CD4-positive, alpha-beta T cell treated with Interleukin-2 at 100 ng/mL for 4 hours (primary cell): ENCODE measurements around the gene GRIK5.
A peak's percentile ranks its signal among the peaks of the same experiment; 100 is the strongest.
"Not testable (repeated sequence)": the region's sequence is repeated elsewhere in the genome, so short reads cannot be mapped to it uniquely, and the experiment has no call there.

Experiments used
- DNase-seq: peaks from one replicate; pipeline ENCODE4 v3.0.0-alpha.2; 2020; ENCODE audit warnings: low spot score

GRIK5 gene

DNA sequence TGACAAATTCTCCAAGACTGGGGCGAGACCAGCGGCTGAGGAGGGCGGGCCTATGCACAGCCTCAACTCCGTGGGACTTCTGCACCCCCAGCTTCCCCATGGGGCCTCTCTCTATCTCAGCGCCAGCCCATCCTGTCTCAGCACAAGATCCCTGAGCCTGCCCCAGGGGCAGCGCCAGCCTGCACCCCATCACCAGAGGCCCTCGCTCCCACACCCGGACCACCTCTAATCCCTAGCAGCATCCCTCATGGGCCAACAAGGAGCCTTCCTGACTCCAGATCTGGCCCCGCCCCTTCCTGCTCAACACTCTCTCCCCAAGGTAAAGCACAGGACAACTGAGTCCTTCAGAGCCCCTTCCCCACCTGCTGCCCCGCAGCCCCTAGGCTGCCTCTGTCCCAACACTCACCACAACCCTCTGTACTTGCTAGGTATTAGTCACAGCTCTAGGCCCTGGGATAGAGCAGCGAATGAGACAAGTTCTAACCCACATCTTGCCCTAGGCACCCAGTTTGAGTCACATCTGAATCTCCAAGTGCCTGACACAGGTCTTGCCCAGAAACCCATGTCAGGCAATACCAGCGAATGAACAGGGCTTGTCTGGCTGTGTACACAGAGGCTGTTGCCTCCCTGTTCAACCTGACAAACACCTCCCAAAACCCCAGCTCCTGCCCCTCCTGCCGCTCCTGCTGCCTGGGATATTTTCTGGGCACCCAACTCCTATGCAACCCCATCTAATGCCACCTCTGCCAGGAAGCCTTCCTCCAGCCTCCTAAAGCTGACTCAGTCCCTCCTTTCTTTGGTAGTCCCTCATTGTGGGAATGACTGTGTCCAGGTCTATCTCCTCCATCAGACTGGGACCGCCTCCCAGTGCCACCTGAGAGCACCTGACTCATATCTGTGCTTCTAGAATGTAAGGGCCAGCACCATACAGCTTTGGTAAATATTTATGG lies 18.6 kb downstream of the GRIK5 start:
- no peak for DNase-seq

DNA sequence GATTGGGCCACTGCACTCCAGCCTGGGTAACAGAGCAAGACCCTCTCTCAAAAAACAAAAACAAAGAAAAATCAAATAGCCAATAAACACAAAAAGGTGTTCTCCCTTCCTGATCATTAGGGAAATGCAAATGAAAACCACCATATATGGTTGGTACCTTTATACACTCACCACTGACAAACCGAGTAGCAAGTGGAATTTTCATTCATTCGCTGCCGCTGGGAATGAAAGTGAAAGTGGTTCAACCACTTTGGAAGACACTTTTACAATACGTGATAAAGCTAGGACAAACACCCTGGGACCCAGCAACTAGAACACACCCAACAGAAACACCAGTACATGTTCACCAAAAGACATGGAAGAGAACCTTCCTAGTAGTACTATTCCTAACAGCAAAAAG lies 21.0 kb downstream of the GRIK5 start:
- DNase-seq = peak; percentile 14

DNA sequence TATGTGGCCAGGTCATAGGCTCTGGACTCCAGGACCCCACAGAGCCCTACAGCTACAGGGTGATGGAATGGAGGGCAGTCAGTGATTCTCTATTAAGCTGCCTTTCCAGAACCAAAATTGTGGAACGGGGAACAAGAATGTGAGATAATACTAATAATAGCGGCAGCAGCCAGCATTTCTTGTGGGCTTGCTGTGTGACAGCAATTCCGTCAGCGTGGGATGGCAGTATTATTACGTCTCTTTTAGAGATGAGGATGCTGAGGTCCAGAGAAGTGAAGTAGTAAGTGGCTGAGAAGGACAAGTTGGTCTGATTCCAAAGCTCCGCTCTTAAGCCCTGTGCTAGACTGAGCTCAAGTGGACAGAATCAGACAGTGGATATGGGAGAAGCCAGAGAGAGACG lies 24.4 kb downstream of the GRIK5 start:
- DNase-seq = no peak

DNA sequence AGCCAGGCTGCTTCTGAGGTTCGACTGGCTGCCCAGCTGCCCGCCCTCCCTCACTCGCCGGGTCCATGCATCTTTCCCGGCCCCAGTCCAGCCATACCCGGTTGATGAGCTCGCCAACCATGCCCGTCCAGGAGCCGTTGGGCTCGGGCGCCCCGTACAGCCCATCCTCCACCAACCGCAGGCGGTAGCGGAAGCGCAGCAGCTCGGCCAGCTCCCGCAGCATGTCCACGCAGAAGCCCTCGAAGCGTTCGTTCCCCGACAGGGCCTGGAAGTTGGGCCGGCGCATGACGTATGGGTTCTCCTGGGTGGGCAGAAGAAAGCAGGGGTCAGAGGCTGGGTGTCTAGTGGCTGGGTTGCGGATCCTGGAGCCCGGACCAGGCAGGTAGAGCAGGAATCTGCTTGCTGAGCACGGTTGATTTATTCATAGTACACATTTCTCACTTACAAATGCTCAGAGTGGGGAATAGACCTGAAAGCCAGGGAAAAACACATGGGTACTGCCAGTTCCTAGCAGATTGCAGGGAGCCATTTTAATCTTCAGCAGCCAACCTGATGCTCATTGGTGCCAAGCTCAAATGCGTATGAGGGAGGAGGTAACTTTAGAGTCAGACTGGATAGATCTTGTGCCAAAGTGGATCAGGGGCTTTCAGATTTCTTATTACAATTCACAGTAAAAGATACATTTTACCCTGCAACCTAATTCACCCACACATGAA lies 27.4 kb downstream of the GRIK5 start:
- no peak for DNase-seq

DNA sequence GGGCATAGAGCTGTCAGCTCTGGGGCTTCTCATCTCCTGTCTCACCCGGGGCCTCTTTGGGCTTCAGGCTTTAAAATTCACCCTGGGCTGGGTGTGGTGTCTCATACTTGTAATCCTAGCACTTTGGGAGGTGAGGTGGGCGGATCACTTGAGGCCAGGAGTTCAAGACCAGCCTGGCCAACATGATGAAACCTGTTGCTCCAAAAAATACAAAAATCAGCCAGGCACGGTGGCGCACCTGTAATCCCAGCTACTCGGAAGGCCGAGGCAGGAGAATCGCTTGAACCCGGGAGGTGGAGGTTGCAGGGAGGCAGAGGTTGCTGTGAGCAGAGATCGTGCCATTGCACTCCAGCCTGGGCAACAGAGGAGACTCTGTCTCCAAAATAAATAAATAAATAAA lies 29.5 kb downstream of the GRIK5 start:
- not testable (repeated sequence) for DNase-seq

DNA sequence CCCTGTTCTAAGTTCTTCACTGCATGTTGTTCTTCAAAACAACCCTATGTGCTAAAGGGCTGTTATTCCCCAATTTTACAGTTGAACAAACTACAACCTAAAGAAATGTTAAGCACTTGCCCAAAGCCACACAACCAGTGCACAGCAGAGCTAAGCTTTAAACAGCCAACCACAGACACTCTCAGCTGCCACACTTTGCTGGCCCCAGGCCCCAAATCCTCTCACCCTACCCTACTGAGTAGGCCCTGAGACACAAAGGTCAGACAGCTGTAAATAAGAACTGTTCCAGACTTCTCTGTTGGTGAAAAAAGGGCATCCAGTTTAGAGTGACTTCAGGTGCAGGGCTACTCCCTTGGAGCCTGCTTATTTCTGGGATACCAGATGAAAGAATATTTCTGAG lies 30.0 kb downstream of the GRIK5 start:
- DNase-seq = no peak

DNA sequence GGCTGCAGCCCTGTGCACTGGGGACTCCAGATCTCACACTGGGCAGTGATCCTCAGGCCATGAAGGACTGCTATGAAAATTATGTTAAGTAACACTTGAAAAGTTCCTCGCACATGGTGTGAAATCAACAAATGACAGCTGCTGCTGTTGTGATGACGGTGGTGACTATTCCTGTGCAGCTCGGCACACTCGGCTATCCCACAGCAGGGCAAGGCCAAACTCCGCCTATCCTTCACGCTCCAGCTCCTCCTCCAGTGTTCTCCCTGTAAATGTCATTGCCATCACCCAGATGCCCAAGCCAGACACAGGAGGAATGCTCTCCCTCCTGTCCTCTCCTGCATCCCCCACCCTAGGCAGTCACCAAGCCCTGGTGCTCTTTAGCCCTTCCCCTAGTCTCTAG lies 31.3 kb downstream of the GRIK5 start:
- no peak for DNase-seq

DNA sequence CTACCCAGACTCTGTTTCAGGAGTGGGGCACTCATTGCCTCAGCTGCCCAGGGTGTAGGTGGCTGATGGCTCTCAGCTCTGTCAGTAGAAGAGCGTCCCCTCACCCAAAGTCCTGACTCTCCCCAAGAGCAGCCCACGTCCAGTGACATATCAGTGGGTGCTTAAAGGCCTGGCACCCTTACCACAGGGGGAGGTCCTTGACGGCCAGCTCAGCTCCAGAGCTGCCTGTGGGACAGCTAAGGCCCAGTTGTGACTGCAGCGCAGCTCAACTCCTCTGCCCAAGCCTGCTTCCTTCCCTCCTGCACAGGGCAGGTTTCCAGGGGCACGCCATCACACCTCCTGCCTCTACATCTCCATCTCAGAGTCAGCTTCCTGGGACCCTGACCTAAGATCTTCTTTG lies 32.4 kb downstream of the GRIK5 start:
- no peak for DNase-seq

DNA sequence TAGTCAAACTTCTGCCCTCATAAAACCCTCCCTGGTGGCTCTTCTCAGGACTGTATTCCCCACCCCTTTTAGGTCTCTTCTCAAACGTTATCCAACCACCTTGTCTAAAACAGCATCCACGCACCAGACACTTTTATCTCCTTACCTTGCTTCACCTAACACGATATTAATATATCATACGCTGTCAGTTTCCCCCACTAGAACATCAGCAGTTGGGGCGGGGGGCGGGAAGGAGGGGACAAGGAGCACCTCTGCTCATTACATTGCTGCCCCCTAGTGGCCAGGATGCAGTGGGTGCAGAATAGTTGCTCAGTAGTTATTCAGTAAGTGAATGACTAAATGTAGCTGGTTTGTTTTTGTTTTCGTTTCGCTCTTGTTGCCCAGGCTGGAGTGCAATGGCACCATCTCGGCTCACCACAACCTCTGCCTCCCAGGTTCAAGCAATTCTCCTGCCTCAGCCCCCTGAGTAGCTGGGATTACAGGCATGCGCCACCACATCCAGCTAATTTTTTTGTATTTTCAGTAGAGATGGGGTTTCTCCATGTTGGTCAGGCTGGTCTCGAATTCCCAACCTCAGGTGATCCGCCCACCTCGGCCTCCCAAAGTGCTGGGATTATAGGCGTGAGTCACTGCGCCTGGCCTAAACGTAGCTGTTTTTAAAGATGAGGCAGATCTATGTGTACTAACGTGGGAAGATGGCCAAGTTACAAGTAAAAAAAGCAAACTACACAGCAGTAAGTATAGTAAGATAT lies 35.2 kb downstream of the GRIK5 start:
- peak; percentile 74 for DNase-seq

DNA sequence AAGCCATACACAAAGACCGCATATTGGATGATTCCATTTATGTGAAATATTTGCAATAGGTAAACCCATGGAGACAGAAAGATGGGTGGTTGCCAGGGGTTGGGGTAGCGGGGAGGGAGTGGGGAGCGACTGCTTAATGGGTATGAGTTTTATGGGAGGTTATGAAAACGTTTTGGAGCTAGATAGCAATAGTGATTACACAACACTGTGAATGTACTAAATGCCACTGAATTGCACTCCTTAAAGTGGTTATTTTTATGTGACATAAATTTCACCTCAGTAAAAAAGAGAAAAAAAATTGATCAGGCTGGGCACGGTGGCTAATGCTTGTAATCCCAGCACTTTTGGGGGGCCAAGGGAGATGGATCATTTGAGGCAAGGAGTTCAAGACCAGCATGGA lies 36.6 kb downstream of the GRIK5 start:
- no peak for DNase-seq

DNA sequence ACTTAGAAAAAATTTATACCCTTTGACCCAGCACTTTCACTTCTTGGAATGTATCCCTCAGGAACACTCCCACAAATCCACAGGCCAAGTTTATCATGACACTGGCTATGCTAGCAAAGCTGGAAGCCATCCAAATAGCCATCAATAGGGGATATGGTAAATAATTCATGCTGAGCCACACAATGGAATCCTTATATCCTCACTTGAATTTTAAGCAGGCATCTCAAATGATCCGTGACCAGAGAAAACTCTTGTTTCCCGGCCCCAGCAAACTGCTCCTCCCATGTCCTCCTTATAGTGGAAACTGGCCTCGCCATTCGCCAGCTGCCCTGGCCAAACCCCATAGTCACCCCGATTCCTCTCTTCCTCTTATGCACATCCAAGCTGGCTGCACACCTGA lies 37.6 kb downstream of the GRIK5 start:
- no peak for DNase-seq

DNA sequence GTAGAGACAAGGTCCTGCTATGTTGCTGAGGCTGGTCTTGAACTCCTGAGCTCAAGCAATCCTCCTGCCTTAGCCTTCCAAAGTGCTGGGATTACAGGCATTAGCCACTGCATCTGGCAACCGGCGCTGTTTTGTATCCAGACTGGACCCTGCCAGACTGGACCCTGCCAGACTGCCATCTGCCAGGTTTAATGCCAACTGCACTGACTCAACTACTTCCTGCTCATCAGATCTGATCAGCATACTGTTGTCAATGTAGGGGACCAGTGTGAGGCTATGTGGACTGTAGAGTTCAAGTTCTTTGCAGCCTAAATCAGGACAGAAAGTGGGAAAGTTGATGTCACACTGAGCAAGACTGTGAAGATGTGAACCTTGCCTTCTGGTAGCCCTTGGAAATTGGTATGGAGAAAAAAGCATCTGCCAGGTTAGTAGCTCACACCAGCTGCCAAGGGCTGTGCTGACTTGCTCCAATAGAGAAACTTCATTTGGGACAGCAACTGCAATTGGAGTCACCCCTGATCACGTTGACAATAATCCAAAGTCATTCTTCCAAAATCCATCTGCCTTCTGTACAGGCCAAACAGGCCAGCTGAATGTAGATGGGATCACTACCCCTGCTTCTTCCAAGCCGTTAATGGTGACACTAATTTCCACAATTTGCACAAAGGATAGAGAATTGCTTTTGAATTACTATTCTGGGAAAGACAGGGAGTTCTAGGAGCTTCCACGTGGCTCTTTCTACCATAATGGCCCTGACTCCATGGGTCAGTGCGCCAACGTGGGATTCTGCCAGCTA lies 39.2 kb downstream of the GRIK5 start:
- no peak for DNase-seq

DNA sequence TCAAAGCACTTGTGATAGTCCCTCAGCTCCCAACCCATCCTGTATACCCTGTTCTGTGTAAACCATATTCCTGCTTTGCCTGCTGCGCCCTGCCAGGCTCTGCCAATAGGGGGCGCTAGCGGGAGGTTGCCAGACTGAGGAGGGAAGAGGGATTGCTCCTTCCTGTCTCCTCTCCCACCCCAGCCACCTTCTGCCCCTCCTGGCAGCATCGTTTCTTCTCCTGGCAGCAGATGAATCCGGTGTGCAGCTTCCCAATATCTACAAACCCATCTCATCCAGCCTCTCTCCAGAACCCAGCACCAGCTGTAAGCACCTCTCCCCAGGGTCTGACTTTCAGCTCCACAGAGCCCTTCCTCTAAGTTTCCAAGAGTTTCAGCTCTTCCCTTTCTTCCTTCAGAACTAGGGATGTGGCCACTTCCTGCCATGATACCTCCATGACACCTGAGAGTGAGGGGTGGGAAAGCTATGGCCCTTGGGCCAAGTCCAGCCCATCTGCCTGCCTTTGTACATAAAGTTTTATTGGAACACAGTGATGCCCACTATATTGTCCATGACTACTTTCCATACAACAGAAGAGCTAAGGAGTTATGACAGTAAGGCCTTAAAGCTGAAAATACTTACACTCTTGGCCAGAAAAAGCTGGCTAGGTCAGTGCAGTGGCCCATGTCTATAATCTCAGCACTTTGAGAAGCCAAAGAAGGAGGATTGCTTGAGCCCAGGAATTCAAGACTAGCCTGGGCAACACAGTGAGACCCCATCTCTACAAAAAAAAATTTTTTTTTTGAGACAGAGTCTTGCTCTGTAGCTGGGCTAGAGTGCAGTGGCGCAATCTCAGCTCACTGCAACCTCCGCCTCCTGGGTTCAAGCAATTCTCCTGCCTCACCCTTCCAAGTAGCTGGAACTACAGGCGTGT lies 41.4 kb downstream of the GRIK5 start:
- peak; percentile 6 for DNase-seq

DNA sequence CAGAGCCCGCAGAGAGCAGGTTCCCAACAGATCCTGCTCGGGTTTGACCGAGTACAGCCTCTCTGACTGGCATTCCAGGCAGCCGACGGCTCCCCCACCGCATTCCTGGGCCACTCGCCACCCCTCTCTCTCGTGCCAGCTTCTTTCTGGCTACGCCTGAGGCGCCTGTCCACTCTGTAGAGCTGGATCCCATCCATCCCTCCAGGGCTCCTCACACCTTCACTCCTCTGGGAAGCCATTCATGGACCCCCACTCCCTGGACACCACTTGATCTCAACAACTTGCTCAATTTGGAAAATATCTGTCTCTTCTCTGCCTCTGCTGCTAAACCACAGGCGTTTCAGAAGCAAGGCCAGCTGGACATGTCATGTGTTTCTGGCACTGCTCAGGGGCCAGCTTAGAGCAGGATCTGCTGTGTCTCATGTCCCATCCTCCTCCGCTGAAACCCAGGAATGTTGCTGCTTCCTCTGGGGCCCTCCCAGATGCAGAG lies 45.3 kb downstream of the GRIK5 start:
- no peak for DNase-seq

DNA sequence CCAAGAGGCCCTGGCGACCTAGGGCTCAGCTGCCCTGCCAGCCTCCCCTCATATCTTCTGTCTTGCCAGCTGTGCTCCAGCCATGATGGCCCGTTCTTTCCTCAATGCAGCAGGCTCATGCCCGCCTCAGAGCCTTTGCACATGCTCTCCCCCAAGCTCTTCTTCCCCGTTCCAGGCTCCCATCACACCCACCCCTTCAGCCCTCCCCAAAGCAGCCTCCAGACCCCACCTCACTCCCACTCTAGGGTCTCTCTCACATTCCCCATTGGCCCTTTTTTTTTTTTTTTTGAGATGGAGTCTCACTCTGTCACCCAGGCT lies 46.1 kb downstream of the GRIK5 start:
- no peak for DNase-seq

DNA sequence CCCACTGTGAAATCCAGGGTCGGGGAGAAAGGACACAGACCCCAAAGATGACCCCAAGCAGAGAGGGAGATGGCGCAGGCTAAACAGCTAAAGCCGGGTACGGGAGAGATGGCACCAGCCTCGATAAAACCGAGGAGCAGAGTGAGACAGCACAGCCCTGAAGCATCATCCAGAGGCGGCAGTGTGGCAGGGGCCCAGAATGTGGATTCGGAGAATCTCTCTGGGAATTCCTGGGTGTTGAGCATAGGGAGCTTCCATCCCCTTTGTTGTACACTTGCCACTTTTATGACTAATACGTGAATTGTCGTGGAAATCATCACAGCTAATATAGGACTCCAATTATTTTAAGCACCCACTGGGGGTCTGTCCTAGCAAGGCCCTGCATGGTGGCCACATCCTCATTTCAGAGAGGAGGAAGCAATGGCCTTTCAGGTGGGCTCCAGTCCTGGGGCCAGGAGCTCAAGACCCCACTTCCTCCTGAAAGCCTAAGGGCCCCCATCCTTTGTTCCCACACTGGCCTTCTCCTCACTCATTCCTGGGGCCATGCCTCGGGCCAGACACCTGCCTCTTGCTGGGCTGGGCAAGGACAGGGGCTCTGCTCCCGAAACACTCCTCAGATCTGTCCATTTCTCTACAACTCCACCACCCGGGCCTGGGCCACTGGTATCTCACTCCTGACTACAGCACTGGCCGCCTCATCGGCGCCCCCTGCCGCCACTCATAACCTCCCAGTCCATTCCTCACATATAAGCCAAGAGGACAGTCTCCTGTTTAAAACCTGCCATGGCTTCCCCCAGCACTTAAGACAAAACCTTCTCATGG lies 46.7 kb downstream of the GRIK5 start:
- no peak for DNase-seq

DNA sequence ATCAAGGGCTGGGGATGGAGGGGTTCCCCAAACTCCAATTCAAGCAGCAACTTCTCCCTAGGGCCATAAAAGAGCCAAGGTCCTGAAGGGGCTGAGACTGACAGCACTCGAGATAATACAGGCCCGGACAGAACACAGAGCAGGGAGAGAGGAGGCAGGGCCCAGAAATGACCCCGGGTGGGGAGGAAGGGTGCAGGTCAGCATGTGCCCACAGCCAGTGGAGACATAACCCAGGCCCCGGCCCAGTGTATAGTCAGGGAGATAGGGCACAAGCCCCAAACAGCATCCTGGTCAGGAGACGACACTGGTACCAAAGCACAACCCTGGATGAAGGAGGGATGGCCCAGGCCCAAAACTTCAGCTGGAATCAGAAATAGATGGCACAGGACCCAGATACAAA lies 47.4 kb downstream of the GRIK5 start:
- no peak for DNase-seq

DNA sequence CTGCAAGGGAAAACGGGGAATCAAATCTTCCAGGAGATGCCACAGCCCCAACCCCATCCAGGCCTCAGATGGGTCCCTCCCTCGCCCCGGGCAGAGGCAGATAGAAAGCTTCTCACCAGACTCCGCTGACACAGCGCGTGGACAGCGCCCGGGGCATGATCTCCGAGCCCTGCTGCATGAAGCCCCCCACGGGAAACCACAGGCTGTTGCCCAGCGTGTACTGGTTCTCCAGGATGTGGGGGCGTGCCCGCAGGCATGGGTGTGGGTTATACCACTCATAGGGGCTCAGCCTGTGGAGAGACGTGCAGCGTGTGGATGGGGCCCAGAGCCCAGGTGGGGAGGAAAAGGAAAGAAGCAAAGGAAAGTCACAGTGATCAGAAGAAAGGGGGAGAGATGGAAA lies 48.8 kb downstream of the GRIK5 start:
- DNase-seq = no peak

DNA sequence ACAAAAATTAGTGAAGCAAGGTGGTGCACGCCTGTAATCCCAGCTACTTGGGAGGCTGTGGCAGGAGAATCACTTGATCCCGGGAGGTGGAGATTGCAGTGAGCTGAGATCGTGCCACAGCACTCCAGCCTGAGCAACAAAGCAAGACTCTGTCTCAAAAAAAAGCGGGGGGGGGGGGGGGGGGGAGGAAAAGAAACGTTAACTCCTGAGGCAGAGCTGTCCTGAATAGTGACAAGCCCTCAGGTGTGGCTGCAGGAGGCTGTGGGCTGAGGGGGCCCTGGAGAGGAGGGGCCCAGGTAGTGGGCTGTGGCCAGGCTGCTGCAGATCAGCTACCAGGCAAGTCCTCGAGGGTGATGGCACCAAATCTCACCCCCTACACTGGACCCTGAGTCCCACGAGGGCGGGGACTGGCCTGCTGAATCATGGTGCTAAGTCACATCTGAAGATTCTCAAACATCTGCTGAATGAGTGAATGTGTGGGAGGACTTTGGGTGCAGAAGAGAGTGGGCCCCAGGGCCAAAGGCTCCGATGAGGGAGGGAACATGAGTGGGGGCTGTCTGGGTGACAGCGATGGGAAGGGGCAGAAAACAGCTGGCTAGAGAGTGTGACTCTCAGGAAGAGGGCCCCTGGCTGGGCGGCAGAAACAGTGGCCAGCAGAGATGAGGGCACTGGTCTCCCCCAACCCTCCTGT lies 51.4 kb downstream of the GRIK5 start:
- DNase-seq = no peak
